Neural cell (in vitro differentiated cells): ENCODE measurements around the gene FAM107B. TPM values are rescaled to one million over a fixed set of nuclear protein-coding genes. Genes with fewer than 3 reads are reported as not detected.

ENCODE experiments used
- H2AFZ ChIP-seq: fragments of 200-600, 300-800 bp; sonication (generic), shearing (Covaris generic); 2 replicates; pipeline ENCODE4 v1.6.0; 2014; ENCODE audit warnings: low read depth, mild to moderate bottlenecking, antibody characterized with exemption, low read length, moderate library complexity
- H3F3A ChIP-seq: fragments of 200-600 bp; shearing (Covaris generic); 2 replicates; pipeline ENCODE4 v1.6.1; 2016; ENCODE audit warnings: mild to moderate bottlenecking, moderate library complexity, mixed read lengths, antibody characterized with exemption, low read length; ENCODE audit not compliant: insufficient read depth, poor library complexity, severe bottlenecking
- H3K27ac ChIP-seq: fragments of 200-600, 300-800 bp; sonication (generic), shearing (Covaris generic); 2 replicates; pipeline ENCODE4 v1.5.1; 2014; ENCODE audit warnings: mild to moderate bottlenecking, low read length, moderate library complexity
- H3K27me3 ChIP-seq: fragments of 300-800, 200-600 bp; sonication (generic), shearing (Covaris generic); 2 replicates; pipeline ENCODE4 v1.6.0; 2014; ENCODE audit warnings: mild to moderate bottlenecking, low read depth, low read length, moderate library complexity; ENCODE audit not compliant: insufficient read depth
- H3K36me3 ChIP-seq: fragments of 300-800, 200-600 bp; sonication (generic), shearing (Covaris generic); 2 replicates; pipeline ENCODE4 v1.5.1; 2014; ENCODE audit warnings: mild to moderate bottlenecking, antibody characterized with exemption, low read length, moderate library complexity; ENCODE audit not compliant: insufficient read depth
- H3K4me2 ChIP-seq: fragments of 300-800, 200-600 bp; sonication (generic), shearing (Covaris generic); 2 replicates; pipeline ENCODE4 v1.6.0; 2014; ENCODE audit warnings: mild to moderate bottlenecking, low read length
- H3K4me3 ChIP-seq: fragments of 300-800, 200-600 bp; sonication (generic), shearing (Covaris generic); 2 replicates; pipeline ENCODE4 v1.5.1; 2014; ENCODE audit warnings: mild to moderate bottlenecking, low read length, moderate library complexity
- H3K79me2 ChIP-seq: fragments of 200-600 bp; shearing (Covaris generic); replicated peaks from 2 replicates; pipeline ENCODE4 v1.6.0; 2014; ENCODE audit warnings: mild to moderate bottlenecking, low read length, moderate library complexity; ENCODE audit not compliant: insufficient read depth
- H3K9ac ChIP-seq: fragments of 300-800, 200-600 bp; sonication (generic), shearing (Covaris generic); 2 replicates; pipeline ENCODE4 v1.6.1; 2016; ENCODE audit warnings: mild to moderate bottlenecking, low read length, mixed read lengths
- H3K9me2 ChIP-seq: fragments of 200-600 bp; shearing (Covaris generic); 2 replicates; pipeline ENCODE4 v1.6.1; 2016; ENCODE audit warnings: mild to moderate bottlenecking, low read length, mixed read lengths; ENCODE audit not compliant: insufficient read depth
- H3K9me3 ChIP-seq: fragments of 200-600, 300-800 bp; sonication (generic), shearing (Covaris generic); 2 replicates; pipeline ENCODE4 v1.6.1; 2016; ENCODE audit warnings: mild to moderate bottlenecking, mixed run types, low read length, moderate library complexity, mixed read lengths
- H4K20me1 ChIP-seq: fragments of 200-600 bp; shearing (Covaris generic); 2 replicates; pipeline ENCODE4 v1.6.1; 2016; ENCODE audit warnings: mild to moderate bottlenecking, mixed run types; ENCODE audit not compliant: insufficient read depth
- EP300 ChIP-seq: fragments of 450-650 bp; conservative IDR thresholded peaks from 2 replicates; pipeline ENCODE4 v1.6.1; 2014; ENCODE audit warnings: antibody characterized with exemption, mild to moderate bottlenecking, moderate library complexity; ENCODE audit not compliant: poor library complexity, severe bottlenecking
- EZH2 ChIP-seq: fragments of 200-600, 300-800 bp; shearing (Covaris generic), sonication (generic); IDR thresholded peaks from 2 replicates; pipeline ENCODE4 v1.6.1; 2014; ENCODE audit warnings: antibody characterized with exemption, low read length, borderline replicate concordance, mild to moderate bottlenecking; ENCODE audit not compliant: insufficient read depth, poor library complexity, severe bottlenecking
- MXI1 ChIP-seq: fragments of 450-650 bp; conservative IDR thresholded peaks from 2 replicates; pipeline ENCODE4 v1.6.1; 2014; ENCODE audit warnings: antibody characterized with exemption, mild to moderate bottlenecking; ENCODE audit not compliant: poor library complexity, severe bottlenecking
- POLR2AphosphoS5 ChIP-seq: IDR thresholded peaks from 2 replicates; pipeline ENCODE4 v1.6.1; 2012
- RAD21 ChIP-seq: fragments of 450-650 bp; conservative IDR thresholded peaks from 2 replicates; pipeline ENCODE4 v1.6.1; 2014; ENCODE audit warnings: antibody characterized with exemption, mild to moderate bottlenecking, moderate library complexity
- SMC3 ChIP-seq: fragments of 450-650 bp; conservative IDR thresholded peaks from 2 replicates; pipeline ENCODE4 v1.6.1; 2014; ENCODE audit warnings: antibody characterized with exemption, mild to moderate bottlenecking, moderate library complexity; ENCODE audit not compliant: poor library complexity
- TAF1 ChIP-seq: IDR thresholded peaks from 2 replicates; pipeline ENCODE4 v1.6.1; 2012; ENCODE audit warnings: low read depth
- polyA plus RNA-seq: library from polyadenylated mRNA; depleted of rRNA; stranded (reverse); fragments of >200 nt; gene quantifications from 2 replicates; pipeline ENCODE4 v1.2.3, GENCODE V29; 2014
- TF ChIP-seq, protein P1 (sequence below): fragments of 450-650 bp; IDR thresholded peaks from 2 replicates; pipeline ENCODE4 v1.5.1; 2014; ENCODE audit warnings: antibody characterized with exemption, mild to moderate bottlenecking, moderate library complexity; ENCODE audit not compliant: poor library complexity, severe bottlenecking
- TF ChIP-seq, protein P2 (sequence below): IDR thresholded peaks from 2 replicates; pipeline ENCODE4 v1.6.1; 2012; ENCODE audit warnings: borderline replicate concordance

FAM107B gene
- polyA plus RNA-seq, 1 donor from 2014 or later, result 106 TPM

GRCh38 chr10:14701466-14701865 lies 73.2 kb downstream of the FAM107B start:
- no peaks in the 10 kb centered on the region for H3K27me3 ChIP-seq
- no peak overlapping the region for H3K27ac ChIP-seq
- H3K79me2 ChIP-seq, result no peaks in the 10 kb centered on the region
- no peaks in the 10 kb centered on the region for H3K9me2 ChIP-seq
- no peak overlapping the region for H2AFZ ChIP-seq
- H3K9me3 ChIP-seq, result no peaks in the 10 kb centered on the region
- H3K36me3 ChIP-seq, result no peaks in the 10 kb centered on the region
- no peak overlapping the region for H3K4me3 ChIP-seq
- no peak overlapping the region for H3K4me2 ChIP-seq
- TF ChIP-seq RAD21 (no peak), TAF1 (no peak), SMC3 (no peak), EP300 (no peak), MXI1 (no peak), POLR2AphosphoS5 (no peak), EZH2 (no peak)
- TF ChIP-seq, protein P1, sequence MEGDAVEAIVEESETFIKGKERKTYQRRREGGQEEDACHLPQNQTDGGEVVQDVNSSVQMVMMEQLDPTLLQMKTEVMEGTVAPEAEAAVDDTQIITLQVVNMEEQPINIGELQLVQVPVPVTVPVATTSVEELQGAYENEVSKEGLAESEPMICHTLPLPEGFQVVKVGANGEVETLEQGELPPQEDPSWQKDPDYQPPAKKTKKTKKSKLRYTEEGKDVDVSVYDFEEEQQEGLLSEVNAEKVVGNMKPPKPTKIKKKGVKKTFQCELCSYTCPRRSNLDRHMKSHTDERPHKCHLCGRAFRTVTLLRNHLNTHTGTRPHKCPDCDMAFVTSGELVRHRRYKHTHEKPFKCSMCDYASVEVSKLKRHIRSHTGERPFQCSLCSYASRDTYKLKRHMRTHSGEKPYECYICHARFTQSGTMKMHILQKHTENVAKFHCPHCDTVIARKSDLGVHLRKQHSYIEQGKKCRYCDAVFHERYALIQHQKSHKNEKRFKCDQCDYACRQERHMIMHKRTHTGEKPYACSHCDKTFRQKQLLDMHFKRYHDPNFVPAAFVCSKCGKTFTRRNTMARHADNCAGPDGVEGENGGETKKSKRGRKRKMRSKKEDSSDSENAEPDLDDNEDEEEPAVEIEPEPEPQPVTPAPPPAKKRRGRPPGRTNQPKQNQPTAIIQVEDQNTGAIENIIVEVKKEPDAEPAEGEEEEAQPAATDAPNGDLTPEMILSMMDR, result no peak
- TF ChIP-seq, protein P2, sequence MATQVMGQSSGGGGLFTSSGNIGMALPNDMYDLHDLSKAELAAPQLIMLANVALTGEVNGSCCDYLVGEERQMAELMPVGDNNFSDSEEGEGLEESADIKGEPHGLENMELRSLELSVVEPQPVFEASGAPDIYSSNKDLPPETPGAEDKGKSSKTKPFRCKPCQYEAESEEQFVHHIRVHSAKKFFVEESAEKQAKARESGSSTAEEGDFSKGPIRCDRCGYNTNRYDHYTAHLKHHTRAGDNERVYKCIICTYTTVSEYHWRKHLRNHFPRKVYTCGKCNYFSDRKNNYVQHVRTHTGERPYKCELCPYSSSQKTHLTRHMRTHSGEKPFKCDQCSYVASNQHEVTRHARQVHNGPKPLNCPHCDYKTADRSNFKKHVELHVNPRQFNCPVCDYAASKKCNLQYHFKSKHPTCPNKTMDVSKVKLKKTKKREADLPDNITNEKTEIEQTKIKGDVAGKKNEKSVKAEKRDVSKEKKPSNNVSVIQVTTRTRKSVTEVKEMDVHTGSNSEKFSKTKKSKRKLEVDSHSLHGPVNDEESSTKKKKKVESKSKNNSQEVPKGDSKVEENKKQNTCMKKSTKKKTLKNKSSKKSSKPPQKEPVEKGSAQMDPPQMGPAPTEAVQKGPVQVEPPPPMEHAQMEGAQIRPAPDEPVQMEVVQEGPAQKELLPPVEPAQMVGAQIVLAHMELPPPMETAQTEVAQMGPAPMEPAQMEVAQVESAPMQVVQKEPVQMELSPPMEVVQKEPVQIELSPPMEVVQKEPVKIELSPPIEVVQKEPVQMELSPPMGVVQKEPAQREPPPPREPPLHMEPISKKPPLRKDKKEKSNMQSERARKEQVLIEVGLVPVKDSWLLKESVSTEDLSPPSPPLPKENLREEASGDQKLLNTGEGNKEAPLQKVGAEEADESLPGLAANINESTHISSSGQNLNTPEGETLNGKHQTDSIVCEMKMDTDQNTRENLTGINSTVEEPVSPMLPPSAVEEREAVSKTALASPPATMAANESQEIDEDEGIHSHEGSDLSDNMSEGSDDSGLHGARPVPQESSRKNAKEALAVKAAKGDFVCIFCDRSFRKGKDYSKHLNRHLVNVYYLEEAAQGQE, result no peak
- H4K20me1 ChIP-seq, result no peaks in the 10 kb centered on the region
- H3F3A ChIP-seq, result no peaks in the 10 kb centered on the region
- H3K9ac ChIP-seq, result no peak overlapping the region

DNA sequence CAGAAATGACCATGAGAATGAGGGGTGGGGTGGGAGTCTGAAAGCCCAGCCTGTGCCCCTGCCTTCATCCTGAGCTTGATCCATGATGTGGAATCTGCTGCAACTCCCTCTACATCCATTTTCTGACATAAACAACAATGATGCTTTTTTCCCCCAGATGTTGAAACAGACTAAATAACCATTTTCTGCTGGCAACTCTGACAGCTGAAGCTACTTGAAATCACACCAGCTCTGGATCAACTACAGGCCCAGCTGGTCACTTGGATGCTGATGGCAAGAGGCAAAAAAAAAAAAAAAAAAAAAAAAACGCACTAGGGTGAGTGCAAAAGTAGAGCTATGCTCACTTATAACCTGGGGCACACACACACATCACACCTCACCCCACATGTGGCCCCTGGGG lies 74.2 kb downstream of the FAM107B start:
- Histone ChIP-seq H3K79me2 (no peaks in the 10 kb centered on the region), H3K27ac (no peak overlapping the region), H2AFZ (no peak overlapping the region), H3K27me3 (no peaks in the 10 kb centered on the region), H3K4me2 (no peak overlapping the region), H3K4me3 (no peak overlapping the region), H3K9me2 (no peaks in the 10 kb centered on the region), H3K9ac (no peak overlapping the region), H3F3A (no peaks in the 10 kb centered on the region), H3K36me3 (no peaks in the 10 kb centered on the region), H3K9me3 (no peaks in the 10 kb centered on the region), H4K20me1 (no peaks in the 10 kb centered on the region)
- no peak for TF ChIP-seq EZH2
- no peak for TF ChIP-seq SMC3
- no peak for TF ChIP-seq MXI1
- no peak for TF ChIP-seq TAF1
- TF ChIP-seq, protein P2, result no peak
- no peak for TF ChIP-seq RAD21
- TF ChIP-seq POLR2AphosphoS5, result no peak
- TF ChIP-seq, protein P1, result no peak
- TF ChIP-seq EP300, result no peak
